ENCODE data around the gene SPHK1. TPM values are rescaled to one million over a fixed set of nuclear protein-coding genes. Genes with fewer than 3 reads are reported as not detected.

The SPHK1 gene
- polyA plus RNA-seq, 1 donor from 2014 or later = 2.7 TPM

GRCh38 chr17:76415786-76416185 is 31.4 kb downstream of the SPHK1 start:
- H4K20me1 ChIP-seq (ENCODE audit: insufficient read depth) = no peaks in the 10 kb centered on the region
- H3K79me2 ChIP-seq (replicated peaks; ENCODE audit: insufficient read depth, low read length) = peaks cover 5% of the 10 kb centered on the region
- no peaks in the 10 kb centered on the region for H3K9me3 ChIP-seq (ENCODE audit: low read length)

GRCh38 chr17:76416457-76416856 is 32.0 kb downstream of the SPHK1 start:
- Histone ChIP-seq H3K9ac (ENCODE audit: low read length) (no peak overlapping the region), H3K36me3 (ENCODE audit: insufficient read depth, low read length) (no peaks in the 10 kb centered on the region), H3K27me3 (ENCODE audit: insufficient read depth, low read depth, low read length) (no peaks in the 10 kb centered on the region), H2AFZ (ENCODE audit: low read depth, low read length) (no peak overlapping the region), H3K9me2 (ENCODE audit: insufficient read depth, low read length) (no peaks in the 10 kb centered on the region), H3F3A (ENCODE audit: insufficient read depth, low read length, poor library complexity, severe bottlenecking) (no peaks in the 10 kb centered on the region), H3K79me2 (replicated peaks; ENCODE audit: insufficient read depth, low read length) (peaks cover 5% of the 10 kb centered on the region), H4K20me1 (ENCODE audit: insufficient read depth) (no peaks in the 10 kb centered on the region), H3K27ac (ENCODE audit: low read length) (no peak overlapping the region), H3K4me2 (ENCODE audit: low read length) (no peak overlapping the region), H3K4me3 (ENCODE audit: low read length) (no peak overlapping the region), H3K9me3 (ENCODE audit: low read length) (no peaks in the 10 kb centered on the region)
- TF ChIP-seq RAD21 (conservative IDR thresholded peaks at IDR 0.05) = no peak
- no peak for TF ChIP-seq TAF1 (IDR thresholded peaks at IDR 0.05; ENCODE audit: low read depth)
- no peak for TF ChIP-seq CTCF (IDR thresholded peaks at IDR 0.05; ENCODE audit: poor library complexity, severe bottlenecking)
- TF ChIP-seq REST (IDR thresholded peaks at IDR 0.05; ENCODE audit: borderline replicate concordance) = no peak
- TF ChIP-seq EZH2 (IDR thresholded peaks at IDR 0.05; ENCODE audit: borderline replicate concordance, insufficient read depth, low read length, poor library complexity, severe bottlenecking) = no peak
- no peak for TF ChIP-seq POLR2AphosphoS5 (IDR thresholded peaks at IDR 0.05)
- no peak for TF ChIP-seq SMC3 (conservative IDR thresholded peaks at IDR 0.05; ENCODE audit: poor library complexity)

More at GRCh38 chr17:76415786-76416185, 31.4 kb downstream of the SPHK1 start:
- Histone ChIP-seq H3K9me2 (ENCODE audit: insufficient read depth, low read length) (no peaks in the 10 kb centered on the region), H3K36me3 (ENCODE audit: insufficient read depth, low read length) (no peaks in the 10 kb centered on the region), H3K27me3 (ENCODE audit: insufficient read depth, low read depth, low read length) (no peaks in the 10 kb centered on the region), H3F3A (ENCODE audit: insufficient read depth, low read length, poor library complexity, severe bottlenecking) (no peaks in the 10 kb centered on the region), H3K4me3 (ENCODE audit: low read length) (no peak overlapping the region), H3K9ac (ENCODE audit: low read length) (no peak overlapping the region), H3K4me2 (ENCODE audit: low read length) (no peak overlapping the region), H2AFZ (ENCODE audit: low read depth, low read length) (no peak overlapping the region), H3K27ac (ENCODE audit: low read length) (no peak overlapping the region)
- TF ChIP-seq EP300 (conservative IDR thresholded peaks at IDR 0.05; ENCODE audit: poor library complexity, severe bottlenecking) = no peak
- TF ChIP-seq EZH2 (IDR thresholded peaks at IDR 0.05; ENCODE audit: borderline replicate concordance, insufficient read depth, low read length, poor library complexity, severe bottlenecking) = no peak
- TF ChIP-seq TAF1 (IDR thresholded peaks at IDR 0.05; ENCODE audit: low read depth) = no peak
- no peak for TF ChIP-seq CTCF (IDR thresholded peaks at IDR 0.05; ENCODE audit: poor library complexity, severe bottlenecking)
- no peak for TF ChIP-seq POLR2AphosphoS5 (IDR thresholded peaks at IDR 0.05)
- TF ChIP-seq SMC3 (conservative IDR thresholded peaks at IDR 0.05; ENCODE audit: poor library complexity) = no peak
- no peak for TF ChIP-seq REST (IDR thresholded peaks at IDR 0.05; ENCODE audit: borderline replicate concordance)
- no peak for TF ChIP-seq RAD21 (conservative IDR thresholded peaks at IDR 0.05)
- TF ChIP-seq MXI1 (conservative IDR thresholded peaks at IDR 0.05; ENCODE audit: poor library complexity, severe bottlenecking) = no peak

Measured in neural cell (in vitro differentiated cells).